ENCODE measurements around the gene TARDBP. TPM values are rescaled to one million over a fixed set of nuclear protein-coding genes. Genes with fewer than 3 reads are reported as not detected.
"Not testable (repeated sequence)": the region's sequence is repeated elsewhere in the genome, so short reads cannot be mapped to it uniquely, and the experiment has no call there.

Gene TARDBP
- total and polyA plus RNA-seq, 9 of the 15 experiments (the other 6 are each of a cell fraction or from before 2014, with no cell fraction given): 122 to 515 (median 243) TPM

GRCh38 chr1:11046625-11047365, 34.3 kb downstream of the TARDBP start, which contains the start of gene MASP2 (continued):
- no peak for TF ChIP-seq ZMIZ1 (IDR thresholded peaks at IDR 0.05; ENCODE audit: low read depth in 2 of 2, low read length in 2 of 2)
- no peak for TF ChIP-seq SUPT5H (IDR thresholded peaks at IDR 0.05)

- in situ Hi-C loops (cut with MboI); H3K9me1 ChIP-seq (ENCODE audit: control insufficient read depth, insufficient read depth, low read length); DNase-seq (ENCODE audit: extremely low read depth in 1 of 4, low spot score in 3 of 4); H3K4me3 ChIP-seq; H2AFZ ChIP-seq (ENCODE audit: low read depth, low read length); ATAC-seq; CTCF ChIA-PET (ENCODE audit: low intra/inter-chr PET ratio); H3K9ac ChIP-seq (ENCODE audit: insufficient read depth in 1 of 2, low read depth in 2 of 2, low read length in 2 of 2); H3K27ac ChIP-seq (ENCODE audit: extremely low read depth, low read depth, low read length); H3K9me3 ChIP-seq (replicated peaks; ENCODE audit: control insufficient read depth, insufficient read depth, low read depth, low read length); H3K27me3 ChIP-seq (ENCODE audit: control insufficient read depth in 2 of 2, insufficient read depth in 2 of 2, low read length in 2 of 2); BruUV-seq (replicated peaks); intact Hi-C loops (cut with micrococcal nuclease); FAIRE-seq; H3K79me2 ChIP-seq (ENCODE audit: control insufficient read depth, insufficient read depth, low read length); H3K4me2 ChIP-seq (ENCODE audit: insufficient read depth, low read length): not testable (repeated sequence)
- POLR2A ChIA-PET: interaction anchor here (1.0 to 2.8 kb wide), 2 partner anchors 10 to 49 kb away, joined by 3 to 11 read pairs; partner anchors contain the start of genes EXOSC10 and SRM
- WGBS (ENCODE audit: insufficient coverage, low coverage, missing lambda C conversion rate): 55% methylated on average over 10 of the region's 10 CpGs
- H4K20me1 ChIP-seq (replicated peaks; ENCODE audit: control insufficient read depth, insufficient read depth, low read length): peaks cover 14% of the 10 kb centered on the region
- H3K4me1 ChIP-seq (replicated peaks in 1 of 2; ENCODE audit: control insufficient read depth in 2 of 2, insufficient read depth in 2 of 2, low read length in 2 of 2): peaks cover 0 to 48% of the 10 kb centered on the region in 2 experiments; a peak in 3 of 5 replicates
- H3K36me3 ChIP-seq (ENCODE audit: control insufficient read depth, insufficient read depth, low read length): peaks cover 15% of the 10 kb centered on the region; the same call in 1 of the 3 replicates
These were observed 38.7 kb downstream of the TARDBP start for GRCh38 chr1:11051121-11051520.

Data from K562 (cell line).